Smooth muscle cell (in vitro differentiated cells): ENCODE results near the gene TAX1BP1. TPM values are rescaled to one million over a fixed set of nuclear protein-coding genes. Genes with fewer than 3 reads are reported as not detected.
A peak's percentile ranks its signal among the peaks of the same experiment; 100 is the strongest.

Source experiments
- DNase-seq: peaks from one replicate; lab custom pipeline; 2025; ENCODE audit not compliant: unreplicated experiment; lab: John Stamatoyannopoulos, UW
- H2AFZ ChIP-seq: fragments of 200-600 bp; sonication (generic); 2 replicates; pipeline ENCODE4 v1.6.0; 2016; ENCODE audit warnings: antibody characterized with exemption, low read depth, mild to moderate bottlenecking
- H3F3A ChIP-seq: fragments of 200-600 bp; sonication (generic); 2 replicates; pipeline ENCODE4 v1.6.0; 2017; ENCODE audit warnings: antibody characterized with exemption, low read depth
- H3K27ac ChIP-seq: fragments of 200-600 bp; sonication (generic); 2 replicates; pipeline ENCODE4 v1.5.1; 2016; ENCODE audit warnings: low read depth, mild to moderate bottlenecking
- H3K27me3 ChIP-seq: fragments of 200-600 bp; sonication (generic); 2 replicates; pipeline ENCODE4 v1.6.1; 2016; ENCODE audit warnings: low read depth, mild to moderate bottlenecking
- H3K36me3 ChIP-seq: fragments of 200-600 bp; sonication (generic); 2 replicates; pipeline ENCODE4 v1.5.1; 2016; ENCODE audit warnings: low read depth
- H3K4me1 ChIP-seq: fragments of 200-600 bp; sonication (generic); 2 replicates; pipeline ENCODE4 v1.5.1; 2016; ENCODE audit warnings: low read depth
- H3K4me2 ChIP-seq: fragments of 200-600 bp; sonication (generic); 2 replicates; pipeline ENCODE4 v1.6.0; 2016; ENCODE audit warnings: mild to moderate bottlenecking
- H3K4me3 ChIP-seq: fragments of 200-600 bp; sonication (generic); 2 replicates; pipeline ENCODE4 v1.5.1; 2016; ENCODE audit warnings: mild to moderate bottlenecking
- H3K79me2 ChIP-seq: fragments of 200-600 bp; sonication (generic); 2 replicates; pipeline ENCODE4 v1.6.0; 2016; ENCODE audit warnings: low read depth, mild to moderate bottlenecking
- H3K9ac ChIP-seq: fragments of 200-600 bp; sonication (generic); 2 replicates; pipeline ENCODE4 v1.6.0; 2016; ENCODE audit warnings: low read depth
- H3K9me3 ChIP-seq: fragments of 200-600 bp; sonication (generic); replicated peaks from 2 replicates; pipeline ENCODE4 v1.5.1; 2016; ENCODE audit warnings: low read depth
- H4K20me1 ChIP-seq: fragments of 200-600 bp; sonication (generic); 2 replicates; pipeline ENCODE4 v1.6.0; 2016; ENCODE audit warnings: low read depth
- CTCF ChIP-seq: fragments of 200-600 bp; sonication (generic); IDR thresholded peaks from 2 replicates; pipeline ENCODE4 v1.5.1; 2017; ENCODE audit warnings: borderline replicate concordance, mild to moderate bottlenecking, antibody characterized with exemption; ENCODE audit not compliant: insufficient read depth, poor library complexity, severe bottlenecking
- WGBS: methylation state at CpG from one replicate; pipeline ENCODE4 v1.1.7; 2016; ENCODE audit warnings: low lambda C conversion rate; 5-methylcytosine and 5-hydroxymethylcytosine counted together
- polyA plus RNA-seq: library from polyadenylated mRNA; unstranded; fragments of >200 nt; fragmentation: Nextera tagmentation; extraction: Ambion mirVana; gene quantifications from 2 replicates; pipeline ENCODE4 v1.2.1, GENCODE V29; 2016
- total RNA-seq: library from RNA; depleted of rRNA; stranded (reverse); fragments of >200 nt; gene quantifications from 2 replicates; pipeline ENCODE4 v1.2.3, GENCODE V29; 2014

The TAX1BP1 gene
- total and polyA plus RNA-seq, 2 experiments from 2014 or later, result 80.4 to 81.6 TPM

GRCh38 chr7:27697861-27698430, 42.0 kb upstream of the TAX1BP1 start:
- no peaks in the 10 kb centered on the region for H3K9me3 ChIP-seq
- WGBS, result 41% methylated on average over 3 of the region's 3 CpGs
- no peaks in the 10 kb centered on the region for H3K79me2 ChIP-seq
- no peak overlapping the region for H3K4me3 ChIP-seq
- no peak for DNase-seq
- no peaks in the 10 kb centered on the region for H3K36me3 ChIP-seq
- peak overlapping the region; percentile 57 for H3K4me2 ChIP-seq
- peak overlapping the region; percentile 39 for H3K27ac ChIP-seq
- H3F3A ChIP-seq, result peaks cover 8% of the 10 kb centered on the region
- H3K9ac ChIP-seq, result no peak overlapping the region
- no peaks in the 10 kb centered on the region for H3K27me3 ChIP-seq
- H4K20me1 ChIP-seq, result no peaks in the 10 kb centered on the region
- TF ChIP-seq CTCF, result no peak
- peak overlapping the region; percentile 47 for H2AFZ ChIP-seq
- H3K4me1 ChIP-seq, result no peaks in the 10 kb centered on the region

- Histone ChIP-seq H3K9ac (no peak overlapping the region), H3K79me2 (no peaks in the 10 kb centered on the region), H3K9me3 (no peaks in the 10 kb centered on the region), H3K4me1 (no peaks in the 10 kb centered on the region), H3F3A (peaks cover 8% of the 10 kb centered on the region), H3K4me3 (no peak overlapping the region), H2AFZ (no peak overlapping the region), H4K20me1 (no peaks in the 10 kb centered on the region), H3K27me3 (no peaks in the 10 kb centered on the region), H3K36me3 (no peaks in the 10 kb centered on the region), H3K4me2 (no peak overlapping the region), H3K27ac (no peak overlapping the region)
- WGBS, result 97% methylated on average over 2 of the region's 2 CpGs
- TF ChIP-seq CTCF, result no peak
- DNase-seq, result no peak
Measured at GRCh38 chr7:27699751-27700150, 40.2 kb upstream of the TAX1BP1 start.

- Histone ChIP-seq H4K20me1 (no peaks in the 10 kb centered on the region), H3K27ac (no peak overlapping the region), H3K36me3 (no peaks in the 10 kb centered on the region), H3K4me2 (no peak overlapping the region), H3K4me1 (no peaks in the 10 kb centered on the region), H2AFZ (no peak overlapping the region), H3K27me3 (no peaks in the 10 kb centered on the region), H3K9me3 (no peaks in the 10 kb centered on the region), H3K9ac (no peak overlapping the region), H3F3A (peaks cover 8% of the 10 kb centered on the region), H3K79me2 (no peaks in the 10 kb centered on the region), H3K4me3 (no peak overlapping the region)
- TF ChIP-seq CTCF, result no peak
- WGBS, result 96% methylated on average over 6 of the region's 6 CpGs
- DNase-seq, result no peak
Measured at GRCh38 chr7:27700501-27700900, 39.5 kb upstream of the TAX1BP1 start.

- H4K20me1 ChIP-seq, result no peaks in the 10 kb centered on the region
- H3K4me1 ChIP-seq, result no peaks in the 10 kb centered on the region
- no peak overlapping the region for H3K4me3 ChIP-seq
- H3K27me3 ChIP-seq, result no peaks in the 10 kb centered on the region
- no peak for DNase-seq
- no peaks in the 10 kb centered on the region for H3K79me2 ChIP-seq
- H3K27ac ChIP-seq, result no peak overlapping the region
- H3F3A ChIP-seq, result peaks cover 5% of the 10 kb centered on the region
- H3K9me3 ChIP-seq, result no peaks in the 10 kb centered on the region
- TF ChIP-seq CTCF, result no peak
- H2AFZ ChIP-seq, result no peak overlapping the region
- H3K9ac ChIP-seq, result no peak overlapping the region
- H3K36me3 ChIP-seq, result no peaks in the 10 kb centered on the region
- no peak overlapping the region for H3K4me2 ChIP-seq
- 94% methylated on average over 1 of the region's 1 CpG for WGBS
Measured at GRCh38 chr7:27703181-27703580, 36.8 kb upstream of the TAX1BP1 start.
